SK-N-SH (cell line): Measurements from ENCODE around the gene KIF27.

Experiments
- RXRA ChIP-seq: IDR thresholded peaks from 2 replicates; pipeline ENCODE4 v1.4.0; 2012; ENCODE audit warnings: low read depth, mild to moderate bottlenecking, borderline replicate concordance
- TEAD4 ChIP-seq: IDR thresholded peaks from 2 replicates; pipeline ENCODE4 v1.4.0; 2012; ENCODE audit warnings: mild to moderate bottlenecking, borderline replicate concordance; ENCODE audit not compliant: insufficient read depth
- TF ChIP-seq, protein P1 (sequence below): fragments of 200-600 bp; sonication (generic); IDR thresholded peaks from 2 replicates; pipeline ENCODE4 v1.6.1; 2017; ENCODE audit warnings: antibody characterized with exemption, mild to moderate bottlenecking, moderate library complexity

GRCh38 chr9:83932851-83933250 is 11.6 kb upstream of the KIF27 start:
- TF ChIP-seq, protein P1, sequence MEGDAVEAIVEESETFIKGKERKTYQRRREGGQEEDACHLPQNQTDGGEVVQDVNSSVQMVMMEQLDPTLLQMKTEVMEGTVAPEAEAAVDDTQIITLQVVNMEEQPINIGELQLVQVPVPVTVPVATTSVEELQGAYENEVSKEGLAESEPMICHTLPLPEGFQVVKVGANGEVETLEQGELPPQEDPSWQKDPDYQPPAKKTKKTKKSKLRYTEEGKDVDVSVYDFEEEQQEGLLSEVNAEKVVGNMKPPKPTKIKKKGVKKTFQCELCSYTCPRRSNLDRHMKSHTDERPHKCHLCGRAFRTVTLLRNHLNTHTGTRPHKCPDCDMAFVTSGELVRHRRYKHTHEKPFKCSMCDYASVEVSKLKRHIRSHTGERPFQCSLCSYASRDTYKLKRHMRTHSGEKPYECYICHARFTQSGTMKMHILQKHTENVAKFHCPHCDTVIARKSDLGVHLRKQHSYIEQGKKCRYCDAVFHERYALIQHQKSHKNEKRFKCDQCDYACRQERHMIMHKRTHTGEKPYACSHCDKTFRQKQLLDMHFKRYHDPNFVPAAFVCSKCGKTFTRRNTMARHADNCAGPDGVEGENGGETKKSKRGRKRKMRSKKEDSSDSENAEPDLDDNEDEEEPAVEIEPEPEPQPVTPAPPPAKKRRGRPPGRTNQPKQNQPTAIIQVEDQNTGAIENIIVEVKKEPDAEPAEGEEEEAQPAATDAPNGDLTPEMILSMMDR: no peak
- TF ChIP-seq RXRA (no peak), TEAD4 (no peak)
